Gastroesophageal sphincter (tissue), 3 donors: Measurements from ENCODE around the gene SKOR2.

Experiments
- POLR2A ChIP-seq, 2 donors: fragments of 450-650 bp; IDR thresholded peaks; one replicate each; pipeline ENCODE4 v1.6.1; 2017; ENCODE audit warnings: antibody characterized with exemption in 2 of 2, mild to moderate bottlenecking in 2 of 2, moderate library complexity in 1 of 2
- POLR2AphosphoS5 ChIP-seq: sonication (generic); formaldehyde crosslinking; IDR thresholded peaks from one replicate; pipeline ENCODE4 v1.6.1; 2017; ENCODE audit warnings: antibody characterized with exemption
- TF ChIP-seq, protein P1 (sequence below), 4 experiments: fragments of 200-600 bp in 2 of 4; fragments of 450-650 bp in 2 of 4; sonication (generic) in 1 of 4; IDR thresholded peaks; one replicate each; pipeline ENCODE4 v1.5.1; 2017 to 2019; ENCODE audit warnings: antibody characterized with exemption in 4 of 4, mild to moderate bottlenecking in 2 of 4, moderate library complexity in 2 of 4

DNA sequence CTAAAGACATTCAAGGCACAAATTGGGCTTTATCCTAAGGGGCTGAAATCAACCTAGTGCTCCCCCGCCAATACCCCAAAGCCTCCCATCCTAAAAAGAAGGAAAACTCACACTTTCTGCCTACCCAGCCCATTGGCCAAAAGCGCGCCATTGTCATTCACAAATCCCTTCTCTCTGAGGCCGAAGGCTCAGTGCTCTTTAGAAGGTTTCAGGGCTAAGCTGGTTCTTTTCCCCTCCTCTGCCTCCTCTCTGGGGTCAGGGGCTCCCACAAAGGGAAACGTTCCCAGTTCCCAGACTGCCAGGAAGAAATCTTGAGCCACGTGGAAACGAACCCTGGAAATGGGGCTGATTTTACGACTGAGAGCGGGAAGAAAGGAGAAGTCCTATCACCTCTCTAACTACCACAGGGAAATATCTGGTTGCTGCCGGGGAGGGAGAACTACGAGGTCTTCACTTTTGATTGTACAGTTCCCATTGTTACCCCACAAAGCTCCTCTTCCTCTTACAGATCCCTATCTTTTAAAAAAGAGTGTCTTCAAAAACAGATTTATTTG, 1.7 kb upstream of the SKOR2 start:
- TF ChIP-seq, protein P1, sequence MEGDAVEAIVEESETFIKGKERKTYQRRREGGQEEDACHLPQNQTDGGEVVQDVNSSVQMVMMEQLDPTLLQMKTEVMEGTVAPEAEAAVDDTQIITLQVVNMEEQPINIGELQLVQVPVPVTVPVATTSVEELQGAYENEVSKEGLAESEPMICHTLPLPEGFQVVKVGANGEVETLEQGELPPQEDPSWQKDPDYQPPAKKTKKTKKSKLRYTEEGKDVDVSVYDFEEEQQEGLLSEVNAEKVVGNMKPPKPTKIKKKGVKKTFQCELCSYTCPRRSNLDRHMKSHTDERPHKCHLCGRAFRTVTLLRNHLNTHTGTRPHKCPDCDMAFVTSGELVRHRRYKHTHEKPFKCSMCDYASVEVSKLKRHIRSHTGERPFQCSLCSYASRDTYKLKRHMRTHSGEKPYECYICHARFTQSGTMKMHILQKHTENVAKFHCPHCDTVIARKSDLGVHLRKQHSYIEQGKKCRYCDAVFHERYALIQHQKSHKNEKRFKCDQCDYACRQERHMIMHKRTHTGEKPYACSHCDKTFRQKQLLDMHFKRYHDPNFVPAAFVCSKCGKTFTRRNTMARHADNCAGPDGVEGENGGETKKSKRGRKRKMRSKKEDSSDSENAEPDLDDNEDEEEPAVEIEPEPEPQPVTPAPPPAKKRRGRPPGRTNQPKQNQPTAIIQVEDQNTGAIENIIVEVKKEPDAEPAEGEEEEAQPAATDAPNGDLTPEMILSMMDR (IDR thresholded peaks at IDR 0.05): no peak
- TF ChIP-seq POLR2AphosphoS5: no peak
- TF ChIP-seq POLR2A (IDR thresholded peaks at IDR 0.05): no peak
